IPS-NIHi11 (cell line): Measurements from ENCODE around the gene ZNF454.

ENCODE experiments used
- DNase-seq: peaks from one replicate; pipeline ENCODE4 v3.0.0; 2012; ENCODE audit warnings: mixed read lengths, low spot score

ZNF454 gene

DNA sequence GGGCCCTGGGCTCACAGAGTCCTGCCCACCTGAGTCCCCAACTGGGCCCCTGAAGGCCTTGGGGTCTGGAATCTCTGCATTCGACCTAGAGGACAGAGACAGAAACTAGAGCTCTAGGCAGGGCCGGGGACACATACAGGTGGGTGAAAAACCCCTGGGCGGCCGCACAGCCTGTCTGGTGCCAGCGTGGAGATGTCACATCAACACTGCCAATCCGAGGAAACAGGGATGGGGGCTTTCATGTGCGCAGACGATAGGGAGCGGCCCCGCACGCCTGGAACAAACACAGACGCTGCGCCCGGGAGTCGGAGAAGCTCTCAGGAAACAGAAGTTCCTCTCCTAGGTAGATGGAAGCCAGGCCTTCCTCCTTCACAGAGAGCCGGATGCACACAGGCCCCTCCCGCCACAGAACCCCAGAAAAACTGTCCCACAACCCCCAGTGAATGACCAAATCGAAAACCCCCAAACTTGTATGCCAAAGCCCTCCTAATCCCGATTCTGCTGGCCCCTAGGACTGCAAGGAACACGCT, 52.3 kb downstream of the ZNF454 start:
- no peak for DNase-seq

DNA sequence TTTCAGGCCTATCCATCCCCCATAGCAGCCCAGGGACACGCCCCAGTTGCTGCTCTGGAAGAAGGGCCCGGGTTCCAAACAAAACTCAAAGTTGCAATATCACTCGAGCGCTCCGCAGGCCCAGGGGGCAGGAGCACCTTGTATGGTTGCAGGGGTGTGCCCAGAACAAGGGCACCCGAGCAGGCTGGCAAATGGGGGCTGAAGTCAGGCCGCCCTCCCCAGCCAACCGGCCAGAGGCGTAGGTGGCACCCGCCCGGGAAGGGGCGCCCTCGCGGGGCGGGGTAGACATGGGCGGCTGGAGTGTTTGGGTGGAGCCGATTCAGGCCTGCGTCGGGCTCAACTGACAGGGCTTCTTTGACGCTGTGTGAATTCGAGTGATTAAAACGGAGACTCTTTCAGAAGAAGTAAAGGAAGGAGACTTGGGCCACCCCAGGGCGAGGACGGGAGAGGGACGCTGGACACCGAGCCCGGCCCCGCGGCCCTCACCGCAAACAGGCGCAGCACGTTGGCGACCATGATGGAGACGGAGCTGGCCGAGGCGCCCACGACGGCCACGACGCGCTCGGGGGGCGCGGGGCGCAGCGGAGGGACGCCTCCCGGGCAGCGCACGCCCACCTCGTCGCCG, 53.1 kb downstream of the ZNF454 start:
- no peak for DNase-seq

DNA sequence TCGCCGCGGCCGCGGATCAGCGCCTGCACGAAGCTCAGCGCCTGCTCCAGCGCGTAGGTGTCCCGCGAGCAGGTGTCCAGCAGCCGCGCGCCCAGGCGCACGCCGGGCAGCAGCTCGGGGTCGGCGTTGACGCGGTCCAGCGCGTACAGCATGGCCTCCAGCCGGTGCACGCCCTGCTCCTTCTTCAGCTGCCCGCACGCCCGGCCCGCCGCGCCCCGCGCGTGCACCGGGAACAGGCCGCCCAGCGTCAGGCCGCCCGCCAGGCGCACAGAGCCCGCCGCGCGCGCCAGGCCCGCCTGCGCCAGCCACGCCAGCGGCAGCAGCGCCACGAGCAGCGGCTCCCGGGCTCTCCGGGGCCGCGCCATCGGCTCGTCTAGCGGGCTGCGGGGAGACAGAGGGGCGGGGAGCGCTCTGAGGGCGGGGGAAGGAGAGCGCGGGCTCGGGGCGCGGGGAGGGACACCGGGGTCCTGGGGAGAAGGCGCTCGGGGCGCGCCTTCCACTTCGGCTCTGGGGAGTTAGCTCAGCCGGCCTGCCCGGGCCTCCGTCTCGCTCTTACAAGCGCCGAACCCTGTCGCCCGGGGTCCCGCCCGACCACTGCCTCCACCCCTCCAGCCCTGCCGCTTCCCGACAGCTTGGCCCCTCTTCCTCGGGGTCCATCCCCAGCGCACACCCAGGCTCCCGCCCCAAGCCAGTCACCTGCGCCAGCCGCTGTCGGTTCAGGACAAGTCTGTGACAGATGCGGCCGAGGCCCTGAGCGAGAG, 53.8 kb downstream of the ZNF454 start, which contains the start of gene GRM6:
TSS of gene GRM6 (minus strand) at position 741 of the 761 bp plus-strand sequence. CDS start at position 365, 376 bp downstream.
- peak; percentile 65 for DNase-seq

DNA sequence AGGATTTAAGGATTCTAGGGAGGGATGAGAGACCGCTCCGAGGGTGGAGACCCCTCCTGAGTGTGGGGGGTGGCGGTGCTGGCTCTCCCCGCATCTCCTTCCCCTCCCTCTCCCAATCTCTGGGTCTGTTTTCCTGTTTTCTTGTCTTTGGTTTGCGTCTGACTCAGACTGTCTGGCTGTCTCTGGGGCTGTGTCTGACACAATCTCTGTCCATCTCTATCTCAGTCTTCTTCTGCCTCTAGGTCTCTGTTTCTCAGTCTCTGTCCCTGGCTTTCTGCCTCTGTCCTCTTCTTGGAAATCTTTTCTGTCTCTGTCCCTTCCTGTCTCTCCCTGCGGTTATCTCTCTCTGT, 54.3 kb downstream of the ZNF454 start:
- DNase-seq: no peak

DNA sequence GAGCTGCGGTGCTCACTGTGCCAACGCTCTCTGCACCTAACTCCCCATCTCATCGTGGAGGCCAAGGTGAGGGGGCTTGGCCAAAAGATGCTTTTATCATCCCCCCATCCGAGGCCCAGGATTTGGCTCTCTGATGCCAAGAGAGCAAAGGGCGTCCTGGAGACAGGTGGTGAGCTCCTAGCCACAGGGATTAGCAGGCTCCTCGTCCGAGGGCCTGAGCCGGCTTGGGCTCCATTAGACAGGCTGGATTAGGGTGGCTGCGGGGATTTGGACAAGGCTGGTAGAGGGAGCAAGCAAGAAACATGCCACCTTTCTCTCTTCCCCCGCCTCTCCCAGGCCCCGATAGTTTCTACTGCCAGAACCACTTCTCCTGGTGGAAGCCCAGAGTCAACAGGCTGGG, 55.2 kb downstream of the ZNF454 start:
- DNase-seq: no peak

DNA sequence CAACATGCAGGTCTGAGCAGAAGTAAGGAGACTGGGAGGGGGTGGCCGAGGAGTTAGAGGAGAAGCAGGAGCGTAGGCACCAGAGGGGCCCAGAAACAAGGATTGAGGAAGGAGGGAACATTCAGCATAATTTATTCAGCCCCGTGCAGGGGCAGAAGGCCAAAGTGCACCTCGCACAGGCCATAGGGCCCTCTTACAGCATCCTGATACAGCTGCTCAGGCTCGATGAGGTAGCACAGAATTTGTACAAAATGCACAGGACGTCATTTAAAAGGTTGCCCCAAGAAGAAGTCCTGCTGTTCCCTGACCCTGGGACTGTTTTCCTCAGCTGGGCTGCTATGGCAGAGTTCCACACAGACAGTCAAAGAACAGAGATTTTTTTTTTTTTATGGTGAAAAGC, 56.2 kb downstream of the ZNF454 start:
- DNase-seq: no peak

DNA sequence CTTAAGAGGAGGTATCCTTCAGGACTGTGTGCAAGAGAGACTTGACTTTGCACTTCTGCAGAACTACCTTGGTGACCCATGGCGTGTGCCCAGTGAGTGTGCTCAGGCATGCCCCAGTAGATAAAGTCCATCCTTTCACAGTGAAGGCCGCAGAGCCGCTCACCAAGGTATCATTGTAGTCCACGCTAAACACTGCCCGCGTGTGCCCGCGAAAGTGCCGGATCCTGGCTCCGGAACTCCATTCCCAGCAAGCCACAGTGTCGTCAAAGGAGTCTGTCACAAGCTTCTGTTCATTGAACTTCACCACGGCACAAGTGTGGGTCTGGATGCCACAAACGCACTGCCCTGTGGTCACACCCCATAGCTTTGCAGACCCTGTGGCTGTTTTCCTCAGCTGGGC, 57.4 kb downstream of the ZNF454 start:
- no peak for DNase-seq

DNA sequence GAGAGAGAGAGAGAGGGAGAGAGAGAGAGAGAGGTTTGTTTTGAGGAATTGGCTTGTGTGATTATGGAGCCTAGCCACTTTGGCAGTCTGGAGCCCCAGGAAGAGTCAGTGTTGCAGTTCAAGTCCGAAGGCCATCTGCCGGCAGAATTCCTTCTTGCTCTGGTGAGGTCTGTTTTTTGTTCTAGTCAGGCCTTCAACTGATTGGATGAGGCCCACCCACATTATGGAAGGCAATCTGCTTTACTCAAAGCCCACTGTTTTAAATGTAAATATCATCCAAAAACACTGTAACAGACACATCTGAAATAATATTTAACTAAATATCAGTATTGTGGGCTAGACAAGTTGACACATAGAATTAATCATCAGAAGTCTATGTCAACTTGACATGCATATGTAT, 65.6 kb downstream of the ZNF454 start:
- DNase-seq: no peak

DNA sequence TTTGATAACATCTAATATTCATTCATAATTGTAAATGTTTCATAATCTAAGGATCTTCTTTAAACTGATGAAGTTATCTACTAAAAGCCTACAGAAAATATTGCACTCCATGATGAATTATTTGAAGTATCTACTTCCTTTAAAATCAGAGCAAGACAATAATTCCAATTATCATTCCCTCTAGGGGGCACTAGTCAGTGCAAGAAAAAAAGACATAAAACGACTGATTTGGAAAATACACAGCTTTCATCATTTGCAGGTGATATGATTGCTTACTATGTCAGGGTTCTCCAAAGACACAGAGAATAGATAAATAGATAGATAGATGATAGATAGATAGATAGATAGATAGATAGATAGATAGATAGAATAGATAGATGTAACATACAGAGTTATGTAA, 67.7 kb downstream of the ZNF454 start:
- DNase-seq: no peak
